ENCODE data around the gene KRT33A. TPM values are rescaled to one million over a fixed set of nuclear protein-coding genes. Genes with fewer than 3 reads are reported as not detected.

The KRT33A gene
- total and polyA plus RNA-seq, 2 experiments from 2014 or later: not detected

DNA sequence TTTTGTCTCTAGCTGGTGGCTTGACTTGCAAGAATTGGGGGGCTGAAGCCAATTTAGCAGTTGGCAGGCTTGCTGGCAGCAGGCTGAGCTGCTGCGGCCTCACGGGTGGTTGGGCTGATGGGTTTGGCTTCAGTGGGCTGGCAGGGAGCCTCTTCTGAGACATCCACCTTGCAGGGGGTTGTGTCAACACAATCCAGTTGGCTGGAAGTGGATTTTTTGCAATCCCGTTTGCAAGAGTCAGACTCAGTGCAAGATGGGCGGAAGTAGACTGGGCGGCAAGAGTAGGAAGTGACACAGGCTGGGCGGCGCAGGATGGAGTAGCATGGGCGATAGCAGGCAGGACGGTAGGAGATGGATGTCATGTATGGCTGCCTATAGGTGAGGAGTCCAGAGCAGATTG lies 43.0 kb downstream of the KRT33A start:
- no peaks in the 10 kb centered on the region for H3K9me3 ChIP-seq (ENCODE audit: low read depth)
- no peaks in the 10 kb centered on the region for H3K4me1 ChIP-seq (ENCODE audit: insufficient read depth)
- no peaks in the 10 kb centered on the region for H3K27me3 ChIP-seq
- DNase-seq (ENCODE audit: low spot score): no peak
- TF ChIP-seq CTCF (IDR thresholded peaks at IDR 0.05; ENCODE audit: poor library complexity) (no peak), EZH2phosphoT487 (IDR thresholded peaks at IDR 0.05; ENCODE audit: low read depth, severe bottlenecking, unreplicated experiment) (no peak), EZH2 (IDR thresholded peaks at IDR 0.05; ENCODE audit: borderline replicate concordance) (no peak)
- no peaks in the 10 kb centered on the region for H4K20me1 ChIP-seq (ENCODE audit: insufficient read depth, poor library complexity, severe bottlenecking)
- no peaks in the 10 kb centered on the region for H3K9me2 ChIP-seq (replicated peaks; ENCODE audit: insufficient read depth)
- H3K27ac ChIP-seq: no peak overlapping the region
- H3K4me3 ChIP-seq: no peak overlapping the region
- no peaks in the 10 kb centered on the region for H3K79me2 ChIP-seq
- no peaks in the 10 kb centered on the region for H3K36me3 ChIP-seq (replicated peaks; ENCODE audit: insufficient read depth, low read depth)
- 84% methylated on average over 9 of the region's 9 CpGs for WGBS (ENCODE audit: low lambda C conversion rate, missing lambda C conversion rate)
- no peak overlapping the region for H3K4me2 ChIP-seq
- H2AFZ ChIP-seq: no peak overlapping the region

DNA sequence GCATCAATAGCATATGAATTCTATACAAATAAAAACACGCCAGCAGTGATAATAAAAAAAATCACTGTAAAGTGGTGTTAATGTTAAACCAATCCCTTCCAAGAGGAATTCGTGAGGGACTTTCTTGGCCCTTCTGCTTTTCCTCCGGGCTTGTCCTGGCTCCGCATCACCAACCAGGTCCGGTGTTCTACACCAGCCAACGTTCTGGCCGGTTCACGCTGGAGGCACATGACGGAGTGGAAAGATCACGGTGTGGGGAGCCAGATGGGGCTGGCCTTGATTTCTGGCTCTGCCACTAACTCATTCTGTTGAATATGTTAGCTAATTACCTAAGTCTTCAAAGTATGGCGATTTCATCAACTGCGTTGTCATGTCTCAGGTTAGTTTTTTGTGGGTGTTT lies 46.5 kb downstream of the KRT33A start:
- WGBS (ENCODE audit: low lambda C conversion rate, missing lambda C conversion rate): 89% methylated on average over 12 of the region's 12 CpGs
- Histone ChIP-seq H3K4me1 (ENCODE audit: insufficient read depth) (no peaks in the 10 kb centered on the region), H2AFZ (no peak overlapping the region), H3K27ac (no peak overlapping the region), H3K4me2 (no peak overlapping the region), H4K20me1 (ENCODE audit: insufficient read depth, poor library complexity, severe bottlenecking) (no peaks in the 10 kb centered on the region), H3K9me2 (replicated peaks; ENCODE audit: insufficient read depth) (no peaks in the 10 kb centered on the region), H3K9me3 (ENCODE audit: low read depth) (no peaks in the 10 kb centered on the region), H3K79me2 (no peaks in the 10 kb centered on the region), H3K27me3 (no peaks in the 10 kb centered on the region), H3K36me3 (replicated peaks; ENCODE audit: insufficient read depth, low read depth) (no peaks in the 10 kb centered on the region), H3K4me3 (no peak overlapping the region)
- DNase-seq (ENCODE audit: low spot score): no peak
- TF ChIP-seq EZH2 (IDR thresholded peaks at IDR 0.05; ENCODE audit: borderline replicate concordance) (no peak), EZH2phosphoT487 (IDR thresholded peaks at IDR 0.05; ENCODE audit: low read depth, severe bottlenecking, unreplicated experiment) (no peak), CTCF (IDR thresholded peaks at IDR 0.05; ENCODE audit: poor library complexity) (no peak)

GRCh38 chr17:41302981-41303380 lies 47.6 kb downstream of the KRT33A start:
- 92% methylated on average over 4 of the region's 4 CpGs for WGBS (ENCODE audit: low lambda C conversion rate, missing lambda C conversion rate)

More at GRCh38 chr17:41302981-41303380, 47.6 kb downstream of the KRT33A start:
- Histone ChIP-seq H3K9me2 (replicated peaks; ENCODE audit: insufficient read depth) (no peaks in the 10 kb centered on the region), H3K9me3 (ENCODE audit: low read depth) (no peaks in the 10 kb centered on the region), H3K4me1 (ENCODE audit: insufficient read depth) (no peaks in the 10 kb centered on the region), H4K20me1 (ENCODE audit: insufficient read depth, poor library complexity, severe bottlenecking) (no peaks in the 10 kb centered on the region), H3K27ac (no peak overlapping the region), H3K27me3 (no peaks in the 10 kb centered on the region), H3K79me2 (no peaks in the 10 kb centered on the region), H3K4me3 (no peak overlapping the region), H3K4me2 (no peak overlapping the region), H3K36me3 (replicated peaks; ENCODE audit: insufficient read depth, low read depth) (no peaks in the 10 kb centered on the region), H2AFZ (no peak overlapping the region)
- TF ChIP-seq EZH2 (IDR thresholded peaks at IDR 0.05; ENCODE audit: borderline replicate concordance) (no peak), EZH2phosphoT487 (IDR thresholded peaks at IDR 0.05; ENCODE audit: low read depth, severe bottlenecking, unreplicated experiment) (no peak), CTCF (IDR thresholded peaks at IDR 0.05; ENCODE audit: poor library complexity) (no peak)
- no peak for DNase-seq (ENCODE audit: low spot score)
